PC-3 (cell line): ENCODE measurements around the gene CTTN. TPM values are rescaled to one million over a fixed set of nuclear protein-coding genes. Genes with fewer than 3 reads are reported as not detected.

Experiments
- ATAC-seq: fragments of 200-7000 bp; cut with Tn5 transposase; 2 replicates; pipeline ENCODE4 v1.9.1; 2020; ENCODE audit warnings: mild to moderate bottlenecking, moderate library complexity
- BruUV-seq: library from RNA; stranded (reverse); fragments of 400-500 nt; replicated peaks from 2 replicates; lab custom pipeline; 2021; lab: Mats Ljungman, UMichigan
- CTCF ChIA-PET: fragments of 300-600 bp; sonication (Branson Sonifier 250); formaldehyde crosslinking; loops from one replicate; lab custom pipeline; 2022; ENCODE audit warnings: antibody characterized with exemption; lab: Charles Lee
- POLR2A ChIA-PET: fragments of 300-600 bp; sonication (Branson Sonifier 250); formaldehyde crosslinking; loops from one replicate; lab custom pipeline; 2022; ENCODE audit warnings: antibody characterized with exemption; ENCODE audit not compliant: unreplicated experiment; lab: Charles Lee
- DNase-seq: peaks from one replicate; pipeline ENCODE4 v3.0.0-alpha.2; 2015
- H2AFZ ChIP-seq: fragments of 300-600 bp; sonication (generic); 2 replicates; pipeline ENCODE4 v1.6.0; 2016; ENCODE audit warnings: antibody characterized with exemption, low read length
- H3F3A ChIP-seq: fragments of 300-600 bp; sonication (generic); one replicate; pipeline ENCODE4 v1.6.0; 2017; ENCODE audit warnings: antibody characterized with exemption, low read length, control low read depth, mild to moderate bottlenecking; ENCODE audit not compliant: unreplicated experiment
- H3K27ac ChIP-seq: fragments of 300-600 bp; sonication (generic); 2 replicates; pipeline ENCODE4 v1.5.1; 2016; ENCODE audit warnings: mild to moderate bottlenecking, low read length
- H3K27me3 ChIP-seq: fragments of 300-600 bp; sonication (generic); 2 replicates; pipeline ENCODE4 v1.6.1; 2016; ENCODE audit warnings: low read length, mixed read lengths
- H3K36me3 ChIP-seq: fragments of 300-600 bp; sonication (generic); 2 replicates; pipeline ENCODE4 v1.6.1; 2016; ENCODE audit warnings: low read depth, mixed run types, low read length, mixed read lengths
- H3K4me1 ChIP-seq: fragments of 300-600 bp; sonication (generic); 2 replicates; pipeline ENCODE4 v1.5.1; 2016; ENCODE audit warnings: low read length; ENCODE audit not compliant: insufficient read depth
- H3K4me2 ChIP-seq: fragments of 300-600 bp; sonication (generic); 2 replicates; pipeline ENCODE4 v1.6.0; 2016; ENCODE audit warnings: low read length
- H3K4me3 ChIP-seq: fragments of 300-600 bp; sonication (generic); 2 replicates; pipeline ENCODE4 v1.5.1; 2016; ENCODE audit warnings: mild to moderate bottlenecking, low read length, mixed read lengths
- H3K79me2 ChIP-seq: fragments of 300-600 bp; sonication (generic); 2 replicates; pipeline ENCODE4 v1.6.1; 2017; ENCODE audit warnings: low read length, mixed read lengths
- H3K9ac ChIP-seq: fragments of 300-600 bp; sonication (generic); 2 replicates; pipeline ENCODE4 v1.6.0; 2016; ENCODE audit warnings: mild to moderate bottlenecking, low read length
- H3K9me2 ChIP-seq: fragments of 300-600 bp; sonication (generic); replicated peaks from 2 replicates; pipeline ENCODE4 v1.6.1; 2016; ENCODE audit warnings: mixed run types, low read length, mixed read lengths
- H3K9me3 ChIP-seq: fragments of 300-600 bp; sonication (generic); 2 replicates; pipeline ENCODE4 v1.6.1; 2016; ENCODE audit warnings: low read length, mixed read lengths
- H4K20me1 ChIP-seq: fragments of 300-600 bp; sonication (generic); 2 replicates; pipeline ENCODE4 v1.6.1; 2016; ENCODE audit warnings: low read length, mixed read lengths
- CTCF ChIP-seq: fragments of 300-600 bp; sonication (generic); conservative IDR thresholded peaks from 2 replicates; pipeline ENCODE4 v1.5.1; 2017; ENCODE audit warnings: antibody characterized with exemption, low read depth, mild to moderate bottlenecking, low read length
- EZH2 ChIP-seq: fragments of 300-600 bp; sonication (generic); IDR thresholded peaks from one replicate; pipeline ENCODE4 v1.6.1; 2017; ENCODE audit warnings: antibody characterized with exemption, mild to moderate bottlenecking, low read length; ENCODE audit not compliant: unreplicated experiment
- EZH2phosphoT487 ChIP-seq: fragments of 300-600 bp; sonication (generic); IDR thresholded peaks from 2 replicates; pipeline ENCODE4 v1.6.1; 2018; ENCODE audit warnings: mild to moderate bottlenecking, antibody characterized with exemption, low read length, borderline replicate concordance
- intact Hi-C: fragments of 100-400 bp; cut with micrococcal nuclease; formaldehyde crosslinking; loops from 2 replicates; pipeline ENCODE4 v1.9.0; 2023
- total RNA-seq: library from RNA; depleted of rRNA; stranded (reverse); fragments of >200 nt; gene quantifications from 2 replicates; pipeline ENCODE4 v1.2.3, GENCODE V29; 2014

CTTN gene
- total RNA-seq, 1 experiment from 2014 or later = 244 TPM

- ChIA-PET CTCF (no interaction called here), POLR2A (no interaction called here)
- TSS peak; percentile 7 for BruUV-seq
- H3F3A ChIP-seq = no peaks in the 10 kb centered on the region
- no peaks in the 10 kb centered on the region for H3K9me2 ChIP-seq
- ATAC-seq (no peak), DNase-seq (no peak)
- intact Hi-C loops = no loop called here
- no peak overlapping the region for H3K27ac ChIP-seq
- no peak overlapping the region for H3K9ac ChIP-seq
- TF ChIP-seq CTCF (no peak), EZH2 (no peak), EZH2phosphoT487 (no peak)
- H3K4me2 ChIP-seq = no peak overlapping the region
- H3K36me3 ChIP-seq = peaks cover 89% of the 10 kb centered on the region
- no peaks in the 10 kb centered on the region for H3K27me3 ChIP-seq
- no peaks in the 10 kb centered on the region for H3K4me1 ChIP-seq
- no peak overlapping the region for H3K4me3 ChIP-seq
- peaks cover 22% of the 10 kb centered on the region for H3K79me2 ChIP-seq
- peaks cover 5% of the 10 kb centered on the region; the same call in 1 of the 2 replicates for H4K20me1 ChIP-seq
- H2AFZ ChIP-seq = no peak overlapping the region
- H3K9me3 ChIP-seq = no peaks in the 10 kb centered on the region
Measured at GRCh38 chr11:70409437-70409836, 11.1 kb downstream of the CTTN start.

- Histone ChIP-seq H3K9ac (no peak overlapping the region), H3K9me3 (no peaks in the 10 kb centered on the region), H3K4me1 (no peaks in the 10 kb centered on the region), H2AFZ (no peak overlapping the region), H3F3A (no peaks in the 10 kb centered on the region), H3K4me3 (no peak overlapping the region), H3K27ac (no peak overlapping the region), H3K27me3 (no peaks in the 10 kb centered on the region), H3K4me2 (no peak overlapping the region), H3K9me2 (no peaks in the 10 kb centered on the region), H3K79me2 (peaks cover 18% of the 10 kb centered on the region), H3K36me3 (peaks cover 92% of the 10 kb centered on the region), H4K20me1 (peaks cover 5% of the 10 kb centered on the region; the same call in 1 of the 2 replicates)
- CTCF ChIA-PET = no interaction called here
- ATAC-seq (no peak), DNase-seq (no peak)
- intact Hi-C loops = no loop called here
- TF ChIP-seq EZH2phosphoT487 = no peak
- TF ChIP-seq EZH2 = no peak
- BruUV-seq = no TSS peak
- POLR2A ChIA-PET = no interaction called here
Measured at GRCh38 chr11:70409871-70410270, 11.5 kb downstream of the CTTN start.

- Histone ChIP-seq H3F3A (no peaks in the 10 kb centered on the region), H3K4me2 (no peak overlapping the region), H2AFZ (no peak overlapping the region), H3K27ac (no peak overlapping the region), H3K9me3 (no peaks in the 10 kb centered on the region), H3K9ac (no peak overlapping the region), H3K27me3 (no peaks in the 10 kb centered on the region), H3K9me2 (no peaks in the 10 kb centered on the region), H4K20me1 (peaks cover 5% of the 10 kb centered on the region; the same call in 1 of the 2 replicates), H3K4me3 (no peak overlapping the region), H3K36me3 (peaks cover 92% of the 10 kb centered on the region), H3K79me2 (peaks cover 11% of the 10 kb centered on the region), H3K4me1 (no peaks in the 10 kb centered on the region)
- ATAC-seq (no peak), DNase-seq (no peak)
- BruUV-seq = no TSS peak
- intact Hi-C loops = no loop called here
- ChIA-PET CTCF (no interaction called here), POLR2A (no interaction called here)
- TF ChIP-seq EZH2phosphoT487 (no peak), EZH2 (no peak), CTCF (no peak)
Measured at GRCh38 chr11:70410276-70411205, 12.2 kb downstream of the CTTN start.
